Measurements from ENCODE around the gene IDH2.

- TF ChIP-seq GATA2 (IDR thresholded peaks at IDR 0.05; ENCODE audit: low read depth, low read length) (no peak), GATA3 (IDR thresholded peaks at IDR 0.05; ENCODE audit: low read depth, low read length) (no peak)
These were observed 30.2 kb upstream of the IDH2 start for GRCh38 chr15:90132437-90132836.

Measured in SH-SY5Y (cell line).